Measurements from ENCODE around the gene BIRC6.
"Not testable (repeated sequence)": the region's sequence is repeated elsewhere in the genome, so short reads cannot be mapped to it uniquely, and the experiment has no call there.

DNA sequence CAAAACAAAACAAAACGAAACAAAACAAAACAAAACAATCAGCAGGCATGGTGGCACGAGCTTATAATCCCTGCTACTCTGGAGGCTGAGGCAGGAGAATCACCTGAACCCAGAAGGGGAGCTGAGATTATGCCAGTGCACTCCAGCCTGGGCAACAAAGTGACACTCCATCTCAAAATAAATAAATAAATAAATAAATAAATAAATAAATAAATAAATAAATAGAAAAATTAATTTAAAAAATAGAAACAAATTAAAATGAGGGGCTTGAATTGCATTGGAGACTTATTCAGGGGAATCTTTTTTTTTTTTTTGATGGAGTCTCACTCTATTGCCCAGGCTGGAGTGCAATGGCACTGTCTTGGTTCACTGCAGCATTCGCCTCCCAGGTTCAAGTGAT lies 6.0 kb upstream of the BIRC6 start:
- not testable (repeated sequence) for TF ChIP-seq POLR2A (IDR thresholded peaks at IDR 0.05; ENCODE audit: low read depth, low read length); TAF1 (IDR thresholded peaks at IDR 0.05; ENCODE audit: borderline replicate concordance, low read depth, low read length); POLR2AphosphoS5 (IDR thresholded peaks at IDR 0.05; ENCODE audit: low read depth, low read length)
